Stomach (tissue), 9 donors: ENCODE measurements around the gene KIZ. TPM values are rescaled to one million over a fixed set of nuclear protein-coding genes. Genes with fewer than 3 reads are reported as not detected.

Experiments
- DNase-seq, 2 donors: peaks; one replicate each; pipeline versions ENCODE4 v3.0.0 to v3.0.0-alpha.2; 2013 to 2019
- H3K27ac ChIP-seq, 5 donors: fragments of 200-600 bp in 4 of 5; sonication (generic) in 4 of 5; one replicate each; pipeline ENCODE4 v1.5.1; 2013 to 2019; ENCODE audit warnings: mild to moderate bottlenecking in 1 of 5, moderate library complexity in 1 of 5
- H3K27me3 ChIP-seq, 3 donors: fragments of 200-600 bp; sonication (generic); one replicate each; pipeline ENCODE4 v1.5.1; 2017 to 2019; ENCODE audit warnings: mixed run types in 1 of 3
- H3K36me3 ChIP-seq, 4 donors: fragments of 200-600 bp; sonication (generic); 1 replicate in 3 of 4; 2 replicates in 1 of 4; pipeline ENCODE4 v1.5.1; 2016 to 2019
- H3K4me1 ChIP-seq, 4 donors: fragments of 200-600 bp; sonication (generic); one replicate each; pipeline ENCODE4 v1.5.1; 2016 to 2019
- H3K4me3 ChIP-seq, 4 donors: fragments of 200-600 bp; sonication (generic) in 3 of 4; one replicate each; pipeline ENCODE4 v1.5.1; 2016 to 2019; ENCODE audit warnings: mild to moderate bottlenecking in 1 of 4
- H3K9me3 ChIP-seq, 4 donors: fragments of 200-600 bp; sonication (generic); one replicate each; pipeline ENCODE4 v1.5.1; 2016 to 2019
- CTCF ChIP-seq, 7 experiments: fragments of 450-650 bp in 4 of 7; fragments of 200-600 bp in 3 of 7; sonication (generic) in 3 of 7; IDR thresholded peaks; one replicate each; pipeline ENCODE4 v1.5.1; 2016 to 2019; ENCODE audit warnings: antibody characterized with exemption in 7 of 7, control low read depth in 2 of 7, mild to moderate bottlenecking in 1 of 7
- EP300 ChIP-seq: sonication (generic); formaldehyde crosslinking; IDR thresholded peaks from one replicate; pipeline ENCODE4 v1.6.1; 2017; ENCODE audit warnings: antibody characterized with exemption
- POLR2A ChIP-seq, 4 donors: fragments of 450-650 bp; IDR thresholded peaks; one replicate each; pipeline ENCODE4 v1.6.1; 2016; ENCODE audit warnings: antibody characterized with exemption in 4 of 4, control low read depth in 2 of 4, mild to moderate bottlenecking in 1 of 4, moderate library complexity in 1 of 4
- POLR2AphosphoS5 ChIP-seq, 3 donors: sonication (generic); formaldehyde crosslinking; IDR thresholded peaks; one replicate each; pipeline ENCODE4 v1.6.1; 2016; ENCODE audit warnings: antibody characterized with exemption in 3 of 3
- WGBS, 5 donors: extraction: QIAGEN DNeasy Blood & Tissue Kit in 3 of 5; methylation state at CpG; one replicate each; pipeline versions ENCODE4 v1.1.5 to v1.1.7; 2013 to 2018; 5-methylcytosine and 5-hydroxymethylcytosine counted together
- intact Hi-C: fragments of 100-400 bp; cut with DNase I; formaldehyde crosslinking; loops from one replicate; pipeline ENCODE4 v1.15.1; 2023; ENCODE audit warnings: low total_unique reads
- polyA plus RNA-seq, 3 donors: library from polyadenylated mRNA; stranded (reverse); fragments of 200-250 nt; gene quantifications; one replicate each; pipeline ENCODE4 v1.2.3, GENCODE V29; 2013
- total RNA-seq, 5 donors: library from RNA; depleted of rRNA; stranded (reverse); fragments of >200 nt; gene quantifications; one replicate each; pipeline versions ENCODE4 v1.1.0 to v1.2.3, GENCODE V29; 2014 to 2016
- donor health status: healthy with polysubstance abuse.
- donor health status: Bipolar disorder and iron deficiency.
- donor health status: healthy.

Gene KIZ
- total and polyA plus RNA-seq, 8 donors: 11.7 to 38.2 (median 15.1) TPM

GRCh38 chr20:21139881-21140566 lies 14.1 kb downstream of the KIZ start:
- H3K27me3 ChIP-seq: no peaks in the 10 kb centered on the region
- DNase-seq: no peak
- H3K4me1 ChIP-seq: no peaks in the 10 kb centered on the region
- H3K27ac ChIP-seq: no peak overlapping the region
- intact Hi-C loops: no loop called here
- peaks cover 3 to 48% (median 40%) of the 10 kb centered on the region in 4 donors for H3K36me3 ChIP-seq
- no peak overlapping the region for H3K4me3 ChIP-seq
- TF ChIP-seq POLR2A (IDR thresholded peaks at IDR 0.05) (no peak), POLR2AphosphoS5 (IDR thresholded peaks at IDR 0.05) (no peak), CTCF (IDR thresholded peaks at IDR 0.05) (no peak), EP300 (no peak)
- H3K9me3 ChIP-seq: no peaks in the 10 kb centered on the region
- WGBS, 5 donors: 54 to 91% (median 82%) methylated on average over 3 of the region's 3 CpGs

GRCh38 chr20:21141825-21142224 lies 15.9 kb downstream of the KIZ start:
- no peak overlapping the region for H3K4me3 ChIP-seq
- TF ChIP-seq POLR2AphosphoS5 (IDR thresholded peaks at IDR 0.05): no peak
- no peak for TF ChIP-seq POLR2A (IDR thresholded peaks at IDR 0.05)
- TF ChIP-seq EP300: no peak
- no peak for TF ChIP-seq CTCF (IDR thresholded peaks at IDR 0.05)
- H3K4me1 ChIP-seq: no peaks in the 10 kb centered on the region
- WGBS, 5 donors: 82 to 91% (median 86%) methylated on average over 5 of the region's 5 CpGs
- H3K27ac ChIP-seq: no peak overlapping the region
- no peak for DNase-seq
- no peaks in the 10 kb centered on the region for H3K27me3 ChIP-seq
- H3K36me3 ChIP-seq: peaks cover 3 to 45% (median 36%) of the 10 kb centered on the region in 4 donors
- H3K9me3 ChIP-seq: no peaks in the 10 kb centered on the region
- intact Hi-C loops: no loop called here

- Histone ChIP-seq H3K36me3 (peaks cover 3 to 40% (median 26%) of the 10 kb centered on the region in 4 donors), H3K27me3 (no peaks in the 10 kb centered on the region), H3K9me3 (no peaks in the 10 kb centered on the region), H3K4me3 (no peak overlapping the region), H3K4me1 (no peaks in the 10 kb centered on the region), H3K27ac (no peak overlapping the region)
- 88 to 93% (median 90%) methylated on average over 7 of the region's 7 CpGs for WGBS, 5 donors
- intact Hi-C loops: no loop called here
- no peak for TF ChIP-seq POLR2AphosphoS5 (IDR thresholded peaks at IDR 0.05)
- no peak for TF ChIP-seq EP300
- TF ChIP-seq CTCF (IDR thresholded peaks at IDR 0.05): no peak
- TF ChIP-seq POLR2A (IDR thresholded peaks at IDR 0.05): no peak
- no peak for DNase-seq
These were observed 17.5 kb downstream of the KIZ start for GRCh38 chr20:21143194-21143890.

- no peak for DNase-seq
- no peak overlapping the region for H3K27ac ChIP-seq
- H3K27me3 ChIP-seq: no peaks in the 10 kb centered on the region
- intact Hi-C loops: no loop called here
- 76 to 91% (median 89%) methylated on average over 3 of the region's 3 CpGs for WGBS, 5 donors
- no peak for TF ChIP-seq EP300
- no peak for TF ChIP-seq CTCF (IDR thresholded peaks at IDR 0.05)
- no peak for TF ChIP-seq POLR2AphosphoS5 (IDR thresholded peaks at IDR 0.05)
- no peak for TF ChIP-seq POLR2A (IDR thresholded peaks at IDR 0.05)
- H3K4me1 ChIP-seq: no peaks in the 10 kb centered on the region
- H3K4me3 ChIP-seq: no peak overlapping the region
- H3K9me3 ChIP-seq: no peaks in the 10 kb centered on the region
- H3K36me3 ChIP-seq: peaks cover 0 to 47% (median 31%) of the 10 kb centered on the region in 4 donors
These were observed 19.5 kb downstream of the KIZ start for GRCh38 chr20:21145424-21145823.
